ENCODE measurements around the gene FBXL20.

GRCh38 chr17:39231591-39232551, 169.6 kb downstream of the FBXL20 start:
- TF ChIP-seq CTCF (conservative IDR thresholded peaks at IDR 0.05) (peak; percentile 54), EZH2 (IDR thresholded peaks at IDR 0.05; ENCODE audit: low read depth) (no peak)
